Measurements from ENCODE around the gene EMC9. TPM values are rescaled to one million over a fixed set of nuclear protein-coding genes. Genes with fewer than 3 reads are reported as not detected.

EMC9 gene
- total and polyA plus RNA-seq, 4 donors, result 8.6 to 17.8 (median 13.4) TPM

DNA sequence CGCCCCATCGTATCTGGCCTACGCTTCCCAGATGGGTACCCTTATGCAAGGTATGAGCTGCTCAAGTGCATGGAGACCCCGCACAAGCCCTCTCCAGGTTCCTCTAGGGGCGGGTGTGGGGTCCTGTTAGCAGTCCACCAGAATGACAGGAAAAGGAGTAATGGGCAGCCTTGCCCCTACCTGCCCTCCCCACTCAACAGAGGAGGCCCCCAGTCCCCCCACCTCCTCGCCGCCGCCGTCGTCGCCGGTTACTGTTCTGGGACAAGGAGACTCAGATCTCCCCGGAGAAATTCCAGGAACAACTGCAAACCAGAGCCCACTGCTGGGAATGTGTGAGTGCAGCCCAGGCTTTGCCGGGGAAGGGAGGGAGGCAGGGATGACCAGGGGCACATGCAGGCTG is 36.5 kb upstream of the EMC9 start:
- no peak for TF ChIP-seq RXRA (IDR thresholded peaks at IDR 0.05)
- no peak for TF ChIP-seq FOXA1 (IDR thresholded peaks at IDR 0.05)
- TF ChIP-seq, protein P1, sequence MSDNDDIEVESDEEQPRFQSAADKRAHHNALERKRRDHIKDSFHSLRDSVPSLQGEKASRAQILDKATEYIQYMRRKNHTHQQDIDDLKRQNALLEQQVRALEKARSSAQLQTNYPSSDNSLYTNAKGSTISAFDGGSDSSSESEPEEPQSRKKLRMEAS (IDR thresholded peaks at IDR 0.05), result no peak
- TF ChIP-seq HNF4A (conservative IDR thresholded peaks at IDR 0.05), result no peak
- no peak for TF ChIP-seq NR2F2 (IDR thresholded peaks at IDR 0.05)
- TF ChIP-seq, protein P2, sequence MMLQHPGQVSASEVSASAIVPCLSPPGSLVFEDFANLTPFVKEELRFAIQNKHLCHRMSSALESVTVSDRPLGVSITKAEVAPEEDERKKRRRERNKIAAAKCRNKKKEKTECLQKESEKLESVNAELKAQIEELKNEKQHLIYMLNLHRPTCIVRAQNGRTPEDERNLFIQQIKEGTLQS (IDR thresholded peaks at IDR 0.05), result no peak
- TF ChIP-seq, protein P3, sequence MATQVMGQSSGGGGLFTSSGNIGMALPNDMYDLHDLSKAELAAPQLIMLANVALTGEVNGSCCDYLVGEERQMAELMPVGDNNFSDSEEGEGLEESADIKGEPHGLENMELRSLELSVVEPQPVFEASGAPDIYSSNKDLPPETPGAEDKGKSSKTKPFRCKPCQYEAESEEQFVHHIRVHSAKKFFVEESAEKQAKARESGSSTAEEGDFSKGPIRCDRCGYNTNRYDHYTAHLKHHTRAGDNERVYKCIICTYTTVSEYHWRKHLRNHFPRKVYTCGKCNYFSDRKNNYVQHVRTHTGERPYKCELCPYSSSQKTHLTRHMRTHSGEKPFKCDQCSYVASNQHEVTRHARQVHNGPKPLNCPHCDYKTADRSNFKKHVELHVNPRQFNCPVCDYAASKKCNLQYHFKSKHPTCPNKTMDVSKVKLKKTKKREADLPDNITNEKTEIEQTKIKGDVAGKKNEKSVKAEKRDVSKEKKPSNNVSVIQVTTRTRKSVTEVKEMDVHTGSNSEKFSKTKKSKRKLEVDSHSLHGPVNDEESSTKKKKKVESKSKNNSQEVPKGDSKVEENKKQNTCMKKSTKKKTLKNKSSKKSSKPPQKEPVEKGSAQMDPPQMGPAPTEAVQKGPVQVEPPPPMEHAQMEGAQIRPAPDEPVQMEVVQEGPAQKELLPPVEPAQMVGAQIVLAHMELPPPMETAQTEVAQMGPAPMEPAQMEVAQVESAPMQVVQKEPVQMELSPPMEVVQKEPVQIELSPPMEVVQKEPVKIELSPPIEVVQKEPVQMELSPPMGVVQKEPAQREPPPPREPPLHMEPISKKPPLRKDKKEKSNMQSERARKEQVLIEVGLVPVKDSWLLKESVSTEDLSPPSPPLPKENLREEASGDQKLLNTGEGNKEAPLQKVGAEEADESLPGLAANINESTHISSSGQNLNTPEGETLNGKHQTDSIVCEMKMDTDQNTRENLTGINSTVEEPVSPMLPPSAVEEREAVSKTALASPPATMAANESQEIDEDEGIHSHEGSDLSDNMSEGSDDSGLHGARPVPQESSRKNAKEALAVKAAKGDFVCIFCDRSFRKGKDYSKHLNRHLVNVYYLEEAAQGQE (IDR thresholded peaks at IDR 0.05), result no peak
- no peak for TF ChIP-seq JUND (IDR thresholded peaks at IDR 0.05)
- Histone ChIP-seq H3K9me3 (ENCODE audit: control insufficient read depth in 4 of 4, low read length in 3 of 4) (no peaks in the 10 kb centered on the region), H3K27me3 (ENCODE audit: control insufficient read depth in 4 of 4, insufficient read depth in 4 of 4, low read length in 3 of 4) (no peaks in the 10 kb centered on the region), H3K27ac (ENCODE audit: low read depth in 1 of 2, low read length in 2 of 2) (no peak overlapping the region), H3K9ac (ENCODE audit: low read depth in 1 of 2, low read length in 2 of 2) (no peak overlapping the region), H3K4me1 (ENCODE audit: control insufficient read depth in 4 of 4, insufficient read depth in 4 of 4, low read length in 3 of 4) (peaks cover 0 to 22% (median 14%) of the 10 kb centered on the region in 4 donors), H3K4me3 (ENCODE audit: low read depth in 1 of 3, low read length in 3 of 3) (no peak overlapping the region), H3K36me3 (ENCODE audit: control insufficient read depth in 4 of 4, insufficient read depth in 3 of 4, low read depth in 1 of 4, low read length in 3 of 4) (peaks cover 11 to 66% (median 25%) of the 10 kb centered on the region in 4 donors)
- no peak for DNase-seq (ENCODE audit: low spot score)
- 96% methylated on average over 14 of the region's 14 CpGs for WGBS

DNA sequence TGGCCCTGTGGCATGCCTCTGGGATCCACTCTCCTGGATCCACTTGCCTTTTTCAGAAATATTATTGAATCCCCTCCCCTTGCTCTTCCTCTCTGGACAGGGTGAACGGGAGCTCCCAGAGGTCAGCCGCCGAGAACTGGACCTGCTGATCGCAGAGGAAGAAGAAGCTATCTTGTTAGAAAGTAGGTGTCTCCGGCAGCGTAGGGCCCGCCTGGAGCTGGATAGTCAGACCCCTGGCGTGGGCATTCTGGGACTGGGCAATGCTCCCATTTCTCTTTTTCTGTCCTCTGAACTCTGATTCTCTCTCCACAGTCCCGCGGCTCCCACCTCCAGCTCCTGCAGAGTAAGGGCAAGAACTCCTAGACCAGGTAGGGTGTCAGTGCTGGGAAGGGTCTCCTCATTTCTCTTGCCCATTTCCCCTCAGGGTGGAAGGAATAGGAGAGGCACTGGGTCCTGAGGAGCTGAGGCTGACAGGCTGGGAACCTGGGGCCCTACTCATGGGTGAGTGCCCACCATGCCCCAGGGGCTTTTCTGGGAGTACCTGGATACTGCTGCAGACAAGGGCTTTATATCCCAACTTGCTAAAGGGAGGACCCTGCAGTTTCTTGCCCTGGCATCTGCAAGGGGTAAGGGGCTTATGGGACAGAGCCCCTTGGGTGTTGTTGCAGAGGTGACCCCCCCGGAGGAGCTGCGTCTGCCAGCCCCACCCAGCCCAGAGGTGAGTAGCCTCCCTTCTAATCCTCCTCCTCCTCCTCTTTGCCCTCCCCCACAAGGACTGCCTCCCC is 35.8 kb upstream of the EMC9 start:
- Histone ChIP-seq H3K27me3 (ENCODE audit: control insufficient read depth in 4 of 4, insufficient read depth in 4 of 4, low read length in 3 of 4) (no peaks in the 10 kb centered on the region), H3K4me1 (ENCODE audit: control insufficient read depth in 4 of 4, insufficient read depth in 4 of 4, low read length in 3 of 4) (peaks cover 0 to 22% (median 14%) of the 10 kb centered on the region in 4 donors), H3K9me3 (ENCODE audit: control insufficient read depth in 4 of 4, low read length in 3 of 4) (no peaks in the 10 kb centered on the region), H3K9ac (ENCODE audit: low read depth in 1 of 2, low read length in 2 of 2) (no peak overlapping the region), H3K4me3 (ENCODE audit: low read depth in 1 of 3, low read length in 3 of 3) (no peak overlapping the region), H3K27ac (ENCODE audit: low read depth in 1 of 2, low read length in 2 of 2) (no peak overlapping the region), H3K36me3 (ENCODE audit: control insufficient read depth in 4 of 4, insufficient read depth in 3 of 4, low read depth in 1 of 4, low read length in 3 of 4) (peaks cover 11 to 63% (median 23%) of the 10 kb centered on the region in 4 donors)
- no peak for DNase-seq (ENCODE audit: low spot score)
- TF ChIP-seq, protein P4, sequence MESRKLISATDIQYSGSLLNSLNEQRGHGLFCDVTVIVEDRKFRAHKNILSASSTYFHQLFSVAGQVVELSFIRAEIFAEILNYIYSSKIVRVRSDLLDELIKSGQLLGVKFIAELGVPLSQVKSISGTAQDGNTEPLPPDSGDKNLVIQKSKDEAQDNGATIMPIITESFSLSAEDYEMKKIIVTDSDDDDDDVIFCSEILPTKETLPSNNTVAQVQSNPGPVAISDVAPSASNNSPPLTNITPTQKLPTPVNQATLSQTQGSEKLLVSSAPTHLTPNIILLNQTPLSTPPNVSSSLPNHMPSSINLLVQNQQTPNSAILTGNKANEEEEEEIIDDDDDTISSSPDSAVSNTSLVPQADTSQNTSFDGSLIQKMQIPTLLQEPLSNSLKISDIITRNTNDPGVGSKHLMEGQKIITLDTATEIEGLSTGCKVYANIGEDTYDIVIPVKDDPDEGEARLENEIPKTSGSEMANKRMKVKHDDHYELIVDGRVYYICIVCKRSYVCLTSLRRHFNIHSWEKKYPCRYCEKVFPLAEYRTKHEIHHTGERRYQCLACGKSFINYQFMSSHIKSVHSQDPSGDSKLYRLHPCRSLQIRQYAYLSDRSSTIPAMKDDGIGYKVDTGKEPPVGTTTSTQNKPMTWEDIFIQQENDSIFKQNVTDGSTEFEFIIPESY (IDR thresholded peaks at IDR 0.05), result no peak
- TF ChIP-seq SP1 (IDR thresholded peaks at IDR 0.05), result no peak
- TF ChIP-seq, protein P3 (IDR thresholded peaks at IDR 0.05), result no peak
- TF ChIP-seq TAF1 (conservative IDR thresholded peaks at IDR 0.05), result no peak
- TF ChIP-seq, protein P2 (IDR thresholded peaks at IDR 0.05), result no peak
- TF ChIP-seq RAD21 (IDR thresholded peaks at IDR 0.05), result no peak
- TF ChIP-seq JUND (IDR thresholded peaks at IDR 0.05), result no peak
- no peak for TF ChIP-seq YY1 (IDR thresholded peaks at IDR 0.05)
- 94% methylated on average over 12 of the region's 12 CpGs for WGBS

All from liver (tissue), 9 donors.